Adrenal gland (tissue), 12 donors: ENCODE data around the gene GSTO2. TPM values are rescaled to one million over a fixed set of nuclear protein-coding genes. Genes with fewer than 3 reads are reported as not detected.
A peak's percentile ranks its signal among the peaks of the same experiment; 100 is the strongest.

Source experiments
- DNase-seq, 7 donors: peaks; one replicate each; pipeline ENCODE4 v3.0.0-alpha.2; 2019 to 2020
- H3K27ac ChIP-seq, 5 donors: fragments of 200-600 bp; sonication (generic) in 4 of 5; 1 replicate in 3 of 5; 2 replicates in 2 of 5; pipeline versions ENCODE4 v1.5.1 to v1.8.0; 2016 to 2020; ENCODE audit warnings: mild to moderate bottlenecking in 1 of 5
- H3K27me3 ChIP-seq: fragments of 200-600 bp; 2 replicates; pipeline ENCODE4 v1.8.0; 2021
- H3K36me3 ChIP-seq, 2 donors: fragments of 200-600 bp; replicated peaks in 1 of 2; 1 replicate in 1 of 2; 2 replicates in 1 of 2; pipeline versions ENCODE4 v1.5.1 to v1.8.0; 2018 to 2022
- H3K4me1 ChIP-seq, 2 donors: fragments of 200-600 bp; replicated peaks in 1 of 2; 1 replicate in 1 of 2; 2 replicates in 1 of 2; pipeline versions ENCODE4 v1.5.1 to v1.8.0; 2018 to 2021
- H3K4me3 ChIP-seq, 4 donors: fragments of 200-600 bp; sonication (generic) in 3 of 4; one replicate each; pipeline ENCODE4 v1.5.1; 2016 to 2018
- H3K9me3 ChIP-seq, 3 donors: fragments of 200-600 bp; sonication (generic) in 1 of 3; replicated peaks in 1 of 3; 1 replicate in 2 of 3; 2 replicates in 1 of 3; pipeline versions ENCODE4 v1.5.1 to v1.8.0; 2016 to 2021
- POLR2A ChIP-seq, 2 donors: fragments of 450-650 bp; IDR thresholded peaks; one replicate each; pipeline ENCODE4 v1.6.1; 2017; ENCODE audit warnings: antibody characterized with exemption in 2 of 2, mild to moderate bottlenecking in 2 of 2, moderate library complexity in 1 of 2
- WGBS, 4 donors: extraction: QIAGEN DNeasy Blood & Tissue Kit in 2 of 4; methylation state at CpG; one replicate each; pipeline versions ENCODE4 v1.1.5 to v1.1.7; 2013 to 2017; 5-methylcytosine and 5-hydroxymethylcytosine counted together
- intact Hi-C, 2 donors: fragments of 100-400 bp; cut with DNase I; formaldehyde crosslinking; loops; one replicate each; pipeline versions ENCODE4 v1.14.1 to v1.15.0; 2022 to 2023
- polyA plus RNA-seq, 3 donors: library from polyadenylated mRNA; stranded (reverse); fragments of 200-250 nt in 2 of 3; fragments of 350-450 nt in 1 of 3; fragmentation: Illumina TruSeq in 1 of 3; extraction: RNeasy Lipid Tissue Mini Kit (QIAGEN cat#74804) in 1 of 3; gene quantifications; one replicate each; pipeline ENCODE4 v1.2.3, GENCODE V29; 2013 to 2014
- total RNA-seq, 9 donors: library from RNA; depleted of rRNA in 4 of 9; stranded (reverse); fragments of >200 nt in 4 of 9; fragments of 120-200 nt in 1 of 9; fragmentation: NEBNext Ultra II Directional in 1 of 9; extraction: Animal tissue kit (Norgen Biotek cat#: 25700) in 1 of 9; gene quantifications; one replicate each; pipeline versions ENCODE4 v1.1.0 to v1.2.4, GENCODE V29; 2013 to 2023
- TF ChIP-seq, protein P1 (sequence below), 6 experiments: fragments of 450-650 bp in 4 of 6; fragments of 200-600 bp in 2 of 6; sonication (generic) in 1 of 6; IDR thresholded peaks; 1 replicate in 5 of 6; 2 replicates in 1 of 6; pipeline versions ENCODE4 v1.5.1 to v1.8.0; 2016 to 2021; ENCODE audit warnings: antibody characterized with exemption in 6 of 6, mild to moderate bottlenecking in 2 of 6, moderate library complexity in 1 of 6
- donor health status: healthy with polysubstance abuse.
- donor health status: Bipolar disorder and iron deficiency.
- donor health status: DM: yes; HTN: yes; CAD: no.
- donor health status: DM: no; HTN: no; CAD: no.
- donor health status: DM: no; HTN: no; CAD: no.
- donor health status: DM: yes; HTN: yes; CAD: no.

Gene GSTO2
- total and polyA plus RNA-seq, 12 donors = 3.7 to 15.3 (median 7.3) TPM

DNA sequence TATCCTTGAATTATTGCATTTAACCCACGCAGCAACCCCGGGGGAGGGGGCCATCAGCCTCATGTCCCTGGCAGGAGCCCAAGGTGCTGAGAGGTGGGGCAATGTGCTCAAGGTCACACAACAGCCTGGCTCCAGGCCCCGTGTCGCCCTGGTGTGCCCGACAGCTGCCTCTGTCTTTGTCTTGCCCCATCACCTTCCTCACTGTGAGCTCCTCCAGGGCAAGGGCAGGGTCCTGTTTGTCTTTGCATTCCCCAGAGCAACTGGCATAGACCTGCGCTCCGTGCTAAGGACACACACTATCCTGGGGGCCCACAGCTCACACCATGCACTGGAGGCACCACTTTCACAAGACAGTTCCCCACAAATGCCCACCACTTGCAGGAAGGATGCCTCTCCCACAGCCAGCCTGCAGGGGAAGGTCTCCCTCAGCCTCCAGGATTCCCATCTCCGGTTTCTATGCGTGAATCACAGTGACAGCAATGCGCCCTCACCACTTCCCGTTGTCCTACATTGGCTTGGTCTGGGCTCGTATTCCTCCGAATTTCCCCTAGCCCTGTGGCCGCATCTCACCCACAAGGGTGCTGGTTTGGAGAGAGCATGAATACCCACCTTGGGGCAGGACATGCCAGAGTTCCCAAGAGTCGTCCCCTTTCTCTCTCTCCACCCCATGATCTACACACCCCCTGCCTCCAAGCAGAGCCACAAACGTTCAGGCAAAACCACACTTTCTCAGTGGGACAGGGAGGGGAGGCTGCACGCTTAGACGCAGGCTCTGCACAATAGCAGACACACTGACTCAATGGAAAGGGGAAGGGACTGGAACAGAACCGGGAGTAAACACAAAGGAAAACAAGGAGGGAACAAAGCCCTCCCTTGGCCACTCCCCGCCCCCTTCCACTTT lies 59.0 kb downstream of the GSTO2 start:
- 24 to 37% (median 33%) methylated on average over 16 to 20 of the region's 20 CpGs for WGBS, 4 donors
- Histone ChIP-seq H3K4me3 (peak overlapping the region in 1 of 4 donors; percentile 13), H3K27ac (peak overlapping the region; percentile 34 to 88 (median 56)), H3K4me1 (peaks cover 60 to 92% of the 10 kb centered on the region in 2 donors), H3K9me3 (no peaks in the 10 kb centered on the region), H3K27me3 (no peaks in the 10 kb centered on the region), H3K36me3 (no peaks in the 10 kb centered on the region)
- DNase-seq = peak in 6 of 7 donors; percentile 46 to 85 (median 70)
- intact Hi-C loops = no loop called here
- TF ChIP-seq, protein P1, sequence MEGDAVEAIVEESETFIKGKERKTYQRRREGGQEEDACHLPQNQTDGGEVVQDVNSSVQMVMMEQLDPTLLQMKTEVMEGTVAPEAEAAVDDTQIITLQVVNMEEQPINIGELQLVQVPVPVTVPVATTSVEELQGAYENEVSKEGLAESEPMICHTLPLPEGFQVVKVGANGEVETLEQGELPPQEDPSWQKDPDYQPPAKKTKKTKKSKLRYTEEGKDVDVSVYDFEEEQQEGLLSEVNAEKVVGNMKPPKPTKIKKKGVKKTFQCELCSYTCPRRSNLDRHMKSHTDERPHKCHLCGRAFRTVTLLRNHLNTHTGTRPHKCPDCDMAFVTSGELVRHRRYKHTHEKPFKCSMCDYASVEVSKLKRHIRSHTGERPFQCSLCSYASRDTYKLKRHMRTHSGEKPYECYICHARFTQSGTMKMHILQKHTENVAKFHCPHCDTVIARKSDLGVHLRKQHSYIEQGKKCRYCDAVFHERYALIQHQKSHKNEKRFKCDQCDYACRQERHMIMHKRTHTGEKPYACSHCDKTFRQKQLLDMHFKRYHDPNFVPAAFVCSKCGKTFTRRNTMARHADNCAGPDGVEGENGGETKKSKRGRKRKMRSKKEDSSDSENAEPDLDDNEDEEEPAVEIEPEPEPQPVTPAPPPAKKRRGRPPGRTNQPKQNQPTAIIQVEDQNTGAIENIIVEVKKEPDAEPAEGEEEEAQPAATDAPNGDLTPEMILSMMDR (IDR thresholded peaks at IDR 0.05) = peak in 2 of 6 experiments; percentile 15 to 21
- peak in 1 of 2 donors; percentile 6 for TF ChIP-seq POLR2A (IDR thresholded peaks at IDR 0.05)

DNA sequence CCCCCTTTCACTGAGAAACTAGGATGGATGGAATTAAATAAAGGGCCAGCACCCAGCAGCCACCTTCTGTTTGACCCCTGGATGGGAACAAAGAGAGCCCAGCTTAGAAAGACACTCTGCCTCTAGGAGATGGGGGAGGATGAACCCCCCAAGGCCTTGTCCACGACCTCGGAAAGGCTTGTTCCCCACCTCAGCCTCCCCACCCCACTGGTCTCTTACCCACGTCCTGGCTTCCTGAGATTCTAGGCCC lies 59.6 kb downstream of the GSTO2 start:
- Histone ChIP-seq H3K27me3 (no peaks in the 10 kb centered on the region), H3K9me3 (no peaks in the 10 kb centered on the region), H3K27ac (peak overlapping the region; percentile 34 to 88 (median 56)), H3K4me1 (peaks cover 60 to 86% of the 10 kb centered on the region in 2 donors), H3K36me3 (no peaks in the 10 kb centered on the region), H3K4me3 (peak overlapping the region in 1 of 4 donors; percentile 13)
- intact Hi-C loops = no loop called here
- DNase-seq = peak in 1 of 7 donors; percentile 59
- TF ChIP-seq POLR2A (IDR thresholded peaks at IDR 0.05) = no peak
- TF ChIP-seq, protein P1 (IDR thresholded peaks at IDR 0.05) = no peak
- WGBS, 4 donors = 0 to 41% (median 37%) methylated on average over 3 of the region's 3 CpGs

DNA sequence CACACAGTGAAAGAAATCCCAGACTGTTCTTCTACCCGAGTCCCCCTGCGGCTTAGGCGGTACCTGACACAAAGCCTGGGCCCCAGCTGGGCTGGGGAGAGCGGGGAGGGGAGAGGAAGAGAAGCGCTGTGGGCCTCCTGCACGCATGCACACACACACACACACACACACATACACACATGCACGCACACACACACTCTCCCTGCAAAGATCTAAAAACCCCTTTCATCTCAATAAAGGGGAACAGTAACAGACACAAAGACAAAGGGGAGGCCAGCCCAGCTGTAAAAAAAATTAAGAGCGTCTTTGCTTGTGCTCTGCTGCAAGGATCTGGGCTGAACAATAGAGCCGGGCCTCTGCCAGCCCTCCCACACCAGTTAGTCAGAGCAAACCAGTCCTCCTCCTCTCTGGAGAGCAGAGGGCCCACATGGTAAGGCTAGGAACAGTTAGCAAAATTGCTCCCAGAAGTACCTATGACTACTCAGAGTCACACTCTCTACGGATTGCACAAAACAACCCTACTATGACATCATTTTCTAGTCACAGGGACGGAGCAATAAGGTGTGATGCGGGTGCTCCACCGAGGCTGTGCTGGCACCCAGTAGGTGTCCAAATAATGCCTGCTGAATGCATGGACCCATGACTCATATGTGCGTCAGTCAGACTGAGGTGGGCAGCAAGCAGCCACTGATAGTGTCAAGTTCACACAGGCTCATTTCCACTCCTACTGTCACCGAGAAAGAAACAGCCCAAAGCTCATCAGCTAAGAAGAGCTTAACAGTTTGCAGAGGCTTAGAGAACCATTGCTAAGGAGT lies 60.1 kb downstream of the GSTO2 start:
- Histone ChIP-seq H3K9me3 (no peaks in the 10 kb centered on the region), H3K4me3 (peak overlapping the region in 1 of 4 donors; percentile 13), H3K27ac (peak overlapping the region; percentile 34 to 88 (median 56)), H3K4me1 (peaks cover 60 to 81% of the 10 kb centered on the region in 2 donors), H3K36me3 (no peaks in the 10 kb centered on the region), H3K27me3 (no peaks in the 10 kb centered on the region)
- DNase-seq = peak in 3 of 7 donors; percentile 39 to 68 (median 52)
- 37 to 59% (median 58%) methylated on average over 11 to 15 of the region's 15 CpGs for WGBS, 4 donors
- no peak for TF ChIP-seq POLR2A (IDR thresholded peaks at IDR 0.05)
- TF ChIP-seq, protein P1 (IDR thresholded peaks at IDR 0.05) = no peak
- intact Hi-C loops = no loop called here

DNA sequence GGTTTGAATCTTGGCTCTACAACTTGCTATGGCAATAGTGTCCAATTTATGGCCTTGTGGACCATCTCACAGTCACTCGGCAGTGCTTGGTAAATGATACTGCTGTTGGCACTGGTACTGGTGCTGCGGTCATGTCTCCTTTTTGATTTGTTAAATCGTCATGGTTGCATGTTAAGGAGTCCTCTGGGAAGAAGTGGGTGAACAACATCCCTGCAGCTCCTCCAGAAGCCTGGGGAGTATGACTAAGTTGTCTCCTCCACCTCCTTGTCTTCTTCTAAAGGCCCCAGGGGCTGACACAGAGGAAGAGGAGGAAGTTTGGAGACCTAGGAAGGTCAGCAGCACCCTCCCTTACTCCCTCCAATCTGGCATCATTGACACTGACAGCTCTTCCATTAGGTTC lies 60.8 kb downstream of the GSTO2 start:
- peak in 1 of 7 donors; percentile 50 for DNase-seq
- H3K36me3 ChIP-seq = no peaks in the 10 kb centered on the region
- H3K4me1 ChIP-seq = peaks cover 60 to 79% of the 10 kb centered on the region in 2 donors
- H3K27me3 ChIP-seq = no peaks in the 10 kb centered on the region
- intact Hi-C loops = no loop called here
- TF ChIP-seq, protein P1 (IDR thresholded peaks at IDR 0.05) = no peak
- no peak for TF ChIP-seq POLR2A (IDR thresholded peaks at IDR 0.05)
- no peak overlapping the region for H3K4me3 ChIP-seq
- no peaks in the 10 kb centered on the region for H3K9me3 ChIP-seq
- 53 to 79% (median 64%) methylated on average over 2 to 3 of the region's 3 CpGs for WGBS, 4 donors
- H3K27ac ChIP-seq = peak overlapping the region; percentile 14 to 88 (median 44)
